GM10847 (cell line): ENCODE measurements around the gene TP53BP2.

Experiments
- POLR2A ChIP-seq: IDR thresholded peaks from 2 replicates; pipeline ENCODE4 v1.6.1; 2011; ENCODE audit not compliant: insufficient read length; ENCODE audit errors: extremely low read depth

TP53BP2 gene

GRCh38 chr1:223838125-223838854 lies 7.5 kb downstream of the TP53BP2 start:
- no peak for TF ChIP-seq POLR2A

GRCh38 chr1:223837687-223838086 lies 8.1 kb downstream of the TP53BP2 start:
- no peak for TF ChIP-seq POLR2A

- no peak for TF ChIP-seq POLR2A
Observed at GRCh38 chr1:223837206-223837605, 8.5 kb downstream of the TP53BP2 start.

GRCh38 chr1:223836586-223836985 lies 9.2 kb downstream of the TP53BP2 start:
- TF ChIP-seq POLR2A = no peak

GRCh38 chr1:223835754-223836153 lies 10.0 kb downstream of the TP53BP2 start:
- TF ChIP-seq POLR2A = no peak

- no peak for TF ChIP-seq POLR2A
Observed at GRCh38 chr1:223834660-223835263, 11.0 kb downstream of the TP53BP2 start.

- no peak for TF ChIP-seq POLR2A
Observed at GRCh38 chr1:223833948-223834347, 11.8 kb downstream of the TP53BP2 start.

- no peak for TF ChIP-seq POLR2A
Observed at GRCh38 chr1:223832637-223832943, 13.2 kb downstream of the TP53BP2 start.

GRCh38 chr1:223831755-223832636 lies 13.8 kb downstream of the TP53BP2 start:
- TF ChIP-seq POLR2A = no peak

- TF ChIP-seq POLR2A = no peak
Observed at GRCh38 chr1:223829678-223830077, 16.1 kb downstream of the TP53BP2 start.

GRCh38 chr1:223828162-223828848 lies 17.4 kb downstream of the TP53BP2 start:
- TF ChIP-seq POLR2A = no peak

GRCh38 chr1:223827193-223827663 lies 18.5 kb downstream of the TP53BP2 start:
- no peak for TF ChIP-seq POLR2A

GRCh38 chr1:223825767-223826748 lies 19.7 kb downstream of the TP53BP2 start:
- no peak for TF ChIP-seq POLR2A

GRCh38 chr1:223824712-223825111 lies 21.0 kb downstream of the TP53BP2 start:
- TF ChIP-seq POLR2A = no peak
